ENCODE measurements around the gene USF1.

The USF1 gene

GRCh38 chr1:161079436-161080110 is 33.8 kb upstream of the USF1 start:
- no peak overlapping the region for H3K4me3 ChIP-seq (ENCODE audit: insufficient read depth, low read depth, low read length, poor library complexity, severe bottlenecking)
- H3K27ac ChIP-seq (ENCODE audit: insufficient read depth, low read length, poor library complexity, severe bottlenecking): no peak overlapping the region
- H3K27me3 ChIP-seq (replicated peaks; ENCODE audit: control insufficient read depth, insufficient read depth, low read length, poor library complexity, severe bottlenecking): no peaks in the 10 kb centered on the region
- H3K36me3 ChIP-seq (ENCODE audit: control insufficient read depth, insufficient read depth, low read length): no peaks in the 10 kb centered on the region
- H3K9me3 ChIP-seq (ENCODE audit: control insufficient read depth, low read length): no peaks in the 10 kb centered on the region
- no peaks in the 10 kb centered on the region for H3K4me1 ChIP-seq (ENCODE audit: control insufficient read depth, insufficient read depth, low read length, poor library complexity, severe bottlenecking)
- DNase-seq: no peak

- Histone ChIP-seq H3K4me3 (ENCODE audit: insufficient read depth, low read depth, low read length, poor library complexity, severe bottlenecking) (no peak overlapping the region), H3K4me1 (ENCODE audit: control insufficient read depth, insufficient read depth, low read length, poor library complexity, severe bottlenecking) (no peaks in the 10 kb centered on the region), H3K27ac (ENCODE audit: insufficient read depth, low read length, poor library complexity, severe bottlenecking) (no peak overlapping the region), H3K9me3 (ENCODE audit: control insufficient read depth, low read length) (no peaks in the 10 kb centered on the region), H3K36me3 (ENCODE audit: control insufficient read depth, insufficient read depth, low read length) (no peaks in the 10 kb centered on the region), H3K27me3 (replicated peaks; ENCODE audit: control insufficient read depth, insufficient read depth, low read length, poor library complexity, severe bottlenecking) (no peaks in the 10 kb centered on the region)
- DNase-seq: no peak
Observed at GRCh38 chr1:161077426-161077825, 31.6 kb upstream of the USF1 start.

GRCh38 chr1:161076410-161076809 is 30.6 kb upstream of the USF1 start:
- H3K36me3 ChIP-seq (ENCODE audit: control insufficient read depth, insufficient read depth, low read length): no peaks in the 10 kb centered on the region
- no peak overlapping the region for H3K27ac ChIP-seq (ENCODE audit: insufficient read depth, low read length, poor library complexity, severe bottlenecking)
- no peaks in the 10 kb centered on the region for H3K9me3 ChIP-seq (ENCODE audit: control insufficient read depth, low read length)
- H3K27me3 ChIP-seq (replicated peaks; ENCODE audit: control insufficient read depth, insufficient read depth, low read length, poor library complexity, severe bottlenecking): no peaks in the 10 kb centered on the region
- H3K4me3 ChIP-seq (ENCODE audit: insufficient read depth, low read depth, low read length, poor library complexity, severe bottlenecking): no peak overlapping the region
- H3K4me1 ChIP-seq (ENCODE audit: control insufficient read depth, insufficient read depth, low read length, poor library complexity, severe bottlenecking): peaks cover 5% of the 10 kb centered on the region
- no peak for DNase-seq

- DNase-seq: no peak
- no peak overlapping the region for H3K27ac ChIP-seq (ENCODE audit: insufficient read depth, low read length, poor library complexity, severe bottlenecking)
Observed at GRCh38 chr1:161074676-161075368, 29.0 kb upstream of the USF1 start.

GRCh38 chr1:161073474-161074121 is 27.8 kb upstream of the USF1 start:
- no peaks in the 10 kb centered on the region for H3K36me3 ChIP-seq (ENCODE audit: control insufficient read depth, insufficient read depth, low read length)
- no peak for DNase-seq
- H3K27me3 ChIP-seq (replicated peaks; ENCODE audit: control insufficient read depth, insufficient read depth, low read length, poor library complexity, severe bottlenecking): no peaks in the 10 kb centered on the region
- H3K27ac ChIP-seq (ENCODE audit: insufficient read depth, low read length, poor library complexity, severe bottlenecking): no peak overlapping the region
- no peak overlapping the region for H3K4me3 ChIP-seq (ENCODE audit: insufficient read depth, low read depth, low read length, poor library complexity, severe bottlenecking)
- H3K9me3 ChIP-seq (ENCODE audit: control insufficient read depth, low read length): no peaks in the 10 kb centered on the region
- H3K4me1 ChIP-seq (ENCODE audit: control insufficient read depth, insufficient read depth, low read length, poor library complexity, severe bottlenecking): peaks cover 18% of the 10 kb centered on the region

More at GRCh38 chr1:161074676-161075368, 29.0 kb upstream of the USF1 start:
- Histone ChIP-seq H3K27me3 (replicated peaks; ENCODE audit: control insufficient read depth, insufficient read depth, low read length, poor library complexity, severe bottlenecking) (no peaks in the 10 kb centered on the region), H3K4me1 (ENCODE audit: control insufficient read depth, insufficient read depth, low read length, poor library complexity, severe bottlenecking) (peaks cover 15% of the 10 kb centered on the region), H3K4me3 (ENCODE audit: insufficient read depth, low read depth, low read length, poor library complexity, severe bottlenecking) (no peak overlapping the region), H3K9me3 (ENCODE audit: control insufficient read depth, low read length) (no peaks in the 10 kb centered on the region), H3K36me3 (ENCODE audit: control insufficient read depth, insufficient read depth, low read length) (no peaks in the 10 kb centered on the region)

GRCh38 chr1:161072751-161073449 is 27.1 kb upstream of the USF1 start:
- peaks cover 22% of the 10 kb centered on the region for H3K4me1 ChIP-seq (ENCODE audit: control insufficient read depth, insufficient read depth, low read length, poor library complexity, severe bottlenecking)
- DNase-seq: no peak
- H3K27me3 ChIP-seq (replicated peaks; ENCODE audit: control insufficient read depth, insufficient read depth, low read length, poor library complexity, severe bottlenecking): no peaks in the 10 kb centered on the region
- H3K27ac ChIP-seq (ENCODE audit: insufficient read depth, low read length, poor library complexity, severe bottlenecking): no peak overlapping the region
- H3K36me3 ChIP-seq (ENCODE audit: control insufficient read depth, insufficient read depth, low read length): no peaks in the 10 kb centered on the region
- H3K4me3 ChIP-seq (ENCODE audit: insufficient read depth, low read depth, low read length, poor library complexity, severe bottlenecking): no peak overlapping the region
- H3K9me3 ChIP-seq (ENCODE audit: control insufficient read depth, low read length): no peaks in the 10 kb centered on the region

GRCh38 chr1:161071886-161072371 is 26.2 kb upstream of the USF1 start:
- H3K4me3 ChIP-seq (ENCODE audit: insufficient read depth, low read depth, low read length, poor library complexity, severe bottlenecking): no peak overlapping the region
- peaks cover 31% of the 10 kb centered on the region for H3K4me1 ChIP-seq (ENCODE audit: control insufficient read depth, insufficient read depth, low read length, poor library complexity, severe bottlenecking)
- no peaks in the 10 kb centered on the region for H3K36me3 ChIP-seq (ENCODE audit: control insufficient read depth, insufficient read depth, low read length)
- no peaks in the 10 kb centered on the region for H3K9me3 ChIP-seq (ENCODE audit: control insufficient read depth, low read length)
- no peaks in the 10 kb centered on the region for H3K27me3 ChIP-seq (replicated peaks; ENCODE audit: control insufficient read depth, insufficient read depth, low read length, poor library complexity, severe bottlenecking)
- H3K27ac ChIP-seq (ENCODE audit: insufficient read depth, low read length, poor library complexity, severe bottlenecking): no peak overlapping the region
- peak in 2 of 3 donors; percentile 9 to 22 for DNase-seq

- no peaks in the 10 kb centered on the region for H3K9me3 ChIP-seq (ENCODE audit: control insufficient read depth, low read length)
- no peak for DNase-seq
- H3K4me3 ChIP-seq (ENCODE audit: insufficient read depth, low read depth, low read length, poor library complexity, severe bottlenecking): no peak overlapping the region
- no peak overlapping the region for H3K27ac ChIP-seq (ENCODE audit: insufficient read depth, low read length, poor library complexity, severe bottlenecking)
- H3K36me3 ChIP-seq (ENCODE audit: control insufficient read depth, insufficient read depth, low read length): peaks cover 4% of the 10 kb centered on the region
- peaks cover 42% of the 10 kb centered on the region for H3K4me1 ChIP-seq (ENCODE audit: control insufficient read depth, insufficient read depth, low read length, poor library complexity, severe bottlenecking)
- no peaks in the 10 kb centered on the region for H3K27me3 ChIP-seq (replicated peaks; ENCODE audit: control insufficient read depth, insufficient read depth, low read length, poor library complexity, severe bottlenecking)
Observed at GRCh38 chr1:161070761-161071160, 25.0 kb upstream of the USF1 start.

GRCh38 chr1:161069731-161070270 is 24.0 kb upstream of the USF1 start, which contains the start of gene ARHGAP30:
Gene ARHGAP30, minus strand, starts transcription at chr1:161069891. Its CDS starts 267 bp downstream, at chr1:161069624.
- Histone ChIP-seq H3K4me1 (ENCODE audit: control insufficient read depth, insufficient read depth, low read length, poor library complexity, severe bottlenecking) (peaks cover 48% of the 10 kb centered on the region), H3K27me3 (replicated peaks; ENCODE audit: control insufficient read depth, insufficient read depth, low read length, poor library complexity, severe bottlenecking) (no peaks in the 10 kb centered on the region), H3K9me3 (ENCODE audit: control insufficient read depth, low read length) (no peaks in the 10 kb centered on the region), H3K27ac (ENCODE audit: insufficient read depth, low read length, poor library complexity, severe bottlenecking) (peak within 1 kb of the TSS; percentile 94), H3K4me3 (ENCODE audit: insufficient read depth, low read depth, low read length, poor library complexity, severe bottlenecking) (peak within 1 kb of the TSS; percentile 89), H3K36me3 (ENCODE audit: control insufficient read depth, insufficient read depth, low read length) (peaks cover 4% of the 10 kb centered on the region)
- peak; percentile 73 to 77 (median 76) for DNase-seq
